Fibroblast of lung (primary cell): Measurements from ENCODE around the gene SLC15A5. TPM values are rescaled to one million over a fixed set of nuclear protein-coding genes. Genes with fewer than 3 reads are reported as not detected.

Experiments
- DNase-seq, 2 donors: peaks; one replicate each; pipeline versions ENCODE4 v3.0.0 to v3.0.0-alpha.2; 2010; ENCODE audit warnings: low read depth in 2 of 2
- H2AFZ ChIP-seq: 2 replicates; pipeline ENCODE4 v1.5.1; 2012; ENCODE audit warnings: low read length, control low read depth, inconsistent platforms
- H3K27ac ChIP-seq: 2 replicates; pipeline ENCODE4 v1.5.1; 2011; ENCODE audit warnings: low read length, control low read depth; ENCODE audit not compliant: insufficient read depth
- H3K27me3 ChIP-seq: 2 replicates; pipeline ENCODE4 v1.5.1; 2011; ENCODE audit warnings: mild to moderate bottlenecking, low read length; ENCODE audit not compliant: control insufficient read depth, insufficient read depth
- H3K36me3 ChIP-seq: 2 replicates; pipeline ENCODE4 v1.5.1; 2011; ENCODE audit warnings: low read length; ENCODE audit not compliant: control insufficient read depth, insufficient read depth
- H3K4me1 ChIP-seq: 2 replicates; pipeline ENCODE4 v1.5.1; 2011; ENCODE audit warnings: low read length; ENCODE audit not compliant: control insufficient read depth, insufficient read depth; ENCODE audit errors: extremely low read depth
- H3K4me2 ChIP-seq: 2 replicates; pipeline ENCODE4 v1.5.1; 2011; ENCODE audit warnings: low read length, control low read depth; ENCODE audit not compliant: insufficient read depth; ENCODE audit errors: extremely low read depth
- H3K4me3 ChIP-seq, 4 experiments: fragments of 200-600 bp in 1 of 4; sonication (generic) in 1 of 4; replicated peaks in 1 of 4; 2 replicates each; pipeline ENCODE4 v1.5.1; 2011 to 2016; ENCODE audit warnings: low read length in 4 of 4, low read depth in 3 of 4, mild to moderate bottlenecking in 3 of 4, control low read depth in 2 of 4, inconsistent platforms in 1 of 4, mixed read lengths in 1 of 4; ENCODE audit not compliant: insufficient read depth in 1 of 4; ENCODE audit errors: control extremely low read depth in 1 of 4
- H3K79me2 ChIP-seq: 2 replicates; pipeline ENCODE4 v1.5.1; 2012; ENCODE audit warnings: mild to moderate bottlenecking, low read length, inconsistent platforms; ENCODE audit not compliant: control insufficient read depth, insufficient read depth
- H3K9ac ChIP-seq: 2 replicates; pipeline ENCODE4 v1.5.1; 2011; ENCODE audit warnings: mild to moderate bottlenecking, low read length, control low read depth; ENCODE audit not compliant: insufficient read depth
- H3K9me3 ChIP-seq: 2 replicates; pipeline ENCODE4 v1.5.1; 2012; ENCODE audit warnings: low read depth, low read length; ENCODE audit not compliant: control insufficient read depth, insufficient read depth
- H4K20me1 ChIP-seq: 2 replicates; pipeline ENCODE4 v1.5.1; 2011; ENCODE audit warnings: low read length; ENCODE audit not compliant: control insufficient read depth, insufficient read depth; ENCODE audit errors: extremely low read depth
- CTCF ChIP-seq, 2 donors: IDR thresholded peaks in 1 of 2; conservative IDR thresholded peaks in 1 of 2; 1 replicate in 1 of 2; 2 replicates in 1 of 2; pipeline ENCODE4 v1.5.1; 2011 to 2012; ENCODE audit warnings: low read length in 2 of 2, control low read depth in 1 of 2, inconsistent platforms in 1 of 2, low read depth in 1 of 2, mild to moderate bottlenecking in 1 of 2
- EZH2 ChIP-seq: IDR thresholded peaks from 2 replicates; pipeline ENCODE4 v1.5.1; 2012; ENCODE audit warnings: low read length, control low read depth, mild to moderate bottlenecking; ENCODE audit errors: missing control alignments
- polyA plus RNA-seq, 2 donors: library from polyadenylated mRNA; depleted of rRNA in 1 of 2; stranded (reverse) in 1 of 2; unstranded in 1 of 2; fragments of >200 nt; gene quantifications; 2 replicates each; pipeline ENCODE4 v1.2.1, GENCODE V29; 2011 to 2012; ENCODE audit warnings: missing spikeins in 1 of 2
- total RNA-seq: library from RNA; depleted of rRNA; stranded (reverse); fragments of >200 nt; gene quantifications from 2 replicates; pipeline ENCODE4 v1.2.1, GENCODE V29; 2014

The SLC15A5 gene
- total and polyA plus RNA-seq, 2 donors (not counting 1 experiment from before 2014, with no cell fraction given) = not detected

- H3K4me3 ChIP-seq = no peak overlapping the region
- H3K9me3 ChIP-seq = no peaks in the 10 kb centered on the region
- no peaks in the 10 kb centered on the region for H3K27me3 ChIP-seq
- no peak overlapping the region for H2AFZ ChIP-seq
- no peak overlapping the region for H3K27ac ChIP-seq
- no peak overlapping the region for H3K4me2 ChIP-seq
- no peak overlapping the region for H3K9ac ChIP-seq
- peak in 1 of 2 donors; percentile 28 for DNase-seq
- no peaks in the 10 kb centered on the region for H3K36me3 ChIP-seq
- no peak for TF ChIP-seq EZH2
- no peak for TF ChIP-seq CTCF (conservative IDR thresholded peaks at IDR 0.05 in 1 of 2, IDR thresholded peaks at IDR 0.05 in 1 of 2; ENCODE audit: low read depth in 1 of 2, low read length in 2 of 2)
- H4K20me1 ChIP-seq = no peaks in the 10 kb centered on the region
- H3K79me2 ChIP-seq = no peaks in the 10 kb centered on the region
- H3K4me1 ChIP-seq = no peaks in the 10 kb centered on the region
Measured at GRCh38 chr12:16285586-16285985, 8.1 kb upstream of the SLC15A5 start.

GRCh38 chr12:16282978-16283377, 5.5 kb upstream of the SLC15A5 start:
- no peaks in the 10 kb centered on the region for H3K4me1 ChIP-seq
- no peak overlapping the region for H2AFZ ChIP-seq
- no peaks in the 10 kb centered on the region for H3K36me3 ChIP-seq
- H3K9ac ChIP-seq = no peak overlapping the region
- no peak overlapping the region for H3K27ac ChIP-seq
- no peak overlapping the region for H3K4me3 ChIP-seq
- TF ChIP-seq EZH2 = no peak
- TF ChIP-seq CTCF (conservative IDR thresholded peaks at IDR 0.05 in 1 of 2, IDR thresholded peaks at IDR 0.05 in 1 of 2; ENCODE audit: low read depth in 1 of 2, low read length in 2 of 2) = no peak
- H4K20me1 ChIP-seq = no peaks in the 10 kb centered on the region
- DNase-seq = no peak
- no peaks in the 10 kb centered on the region for H3K9me3 ChIP-seq
- H3K4me2 ChIP-seq = no peak overlapping the region
- H3K79me2 ChIP-seq = no peaks in the 10 kb centered on the region
- no peaks in the 10 kb centered on the region for H3K27me3 ChIP-seq

GRCh38 chr12:16282081-16282480, 4.6 kb upstream of the SLC15A5 start:
- H3K4me3 ChIP-seq = no peak overlapping the region
- no peak overlapping the region for H3K4me2 ChIP-seq
- H4K20me1 ChIP-seq = no peaks in the 10 kb centered on the region
- H3K9ac ChIP-seq = no peak overlapping the region
- no peak overlapping the region for H2AFZ ChIP-seq
- no peaks in the 10 kb centered on the region for H3K27me3 ChIP-seq
- H3K27ac ChIP-seq = no peak overlapping the region
- no peak for TF ChIP-seq CTCF (conservative IDR thresholded peaks at IDR 0.05 in 1 of 2, IDR thresholded peaks at IDR 0.05 in 1 of 2; ENCODE audit: low read depth in 1 of 2, low read length in 2 of 2)
- no peak for TF ChIP-seq EZH2
- DNase-seq = no peak
- no peaks in the 10 kb centered on the region for H3K79me2 ChIP-seq
- no peaks in the 10 kb centered on the region for H3K36me3 ChIP-seq
- H3K4me1 ChIP-seq = no peaks in the 10 kb centered on the region
- no peaks in the 10 kb centered on the region for H3K9me3 ChIP-seq
